GM23338 (cell line): ENCODE results near the gene LCOR. TPM values are rescaled to one million over a fixed set of nuclear protein-coding genes. Genes with fewer than 3 reads are reported as not detected.

Experiments used
- microRNA counts: library from miRNA; unstranded; fragments of <30 nt; microRNA quantifications from one replicate; lab custom pipeline; 2017
- microRNA-seq: library from miRNA; unstranded; fragments of <30 nt; microRNA quantifications from one replicate; pipeline ENCODE4, GENCODE V29; 2017
- polyA plus RNA-seq: library from polyadenylated mRNA; unstranded; fragments of >200 nt; fragmentation: Nextera tagmentation; extraction: Ambion mirVana; gene quantifications from 2 replicates; pipeline ENCODE4 v1.2.1, GENCODE V29; 2016
- small RNA-seq: library from RNA; depleted of rRNA; stranded (forward); fragments of <200 nt; gene quantifications from one replicate; pipeline ENCODE3, GENCODE V24; 2014; ENCODE audit warnings: low replicate concordance
- total RNA-seq: library from RNA; depleted of rRNA; stranded (reverse); fragments of >200 nt; shearing (Covaris generic); gene quantifications from 2 replicates; pipeline ENCODE4 v1.2.3, GENCODE V29; 2014; rRNA removed

LCOR gene
- total and polyA plus RNA-seq, 2 experiments from 2014 or later = 6.9 to 14.9 TPM

MicroRNA genes within 50 kb of the gene (microRNA counts, 767-probe panel; counts per million panel counts)
- microRNA hsa-miR-607 (lab: Ali Mortazavi, UCI) = not detected

Small RNA genes lying within 50 kb of the gene (microRNA-seq; reads per million reads assigned to microRNA genes)
- gene MIR607 = not detected

Small RNA genes lying within 50 kb of the gene (small RNA-seq; reads per million reads assigned to genes)
- gene HMGN2P35 (not detected), gene MIR607 (not detected)

Other genes starting within 250 kb of the LCOR start
- gene TM9SF3, start 245.3 kb upstream of the LCOR start, total RNA-seq = 72.5 and 82.7 TPM in 2 replicates
- gene TM9SF3, start 245.3 kb upstream of the LCOR start, polyA plus RNA-seq = 32.6 and 37.3 TPM in 2 replicates
- gene PIK3AP1, start 111.8 kb upstream of the LCOR start, total RNA-seq = 2.3 and 2.4 TPM in 2 replicates
- gene PIK3AP1, start 111.8 kb upstream of the LCOR start, polyA plus RNA-seq = 0.65 and 0.68 TPM in 2 replicates